GM23338 (cell line): ENCODE data around the gene CCDC174. TPM values are rescaled to one million over a fixed set of nuclear protein-coding genes. Genes with fewer than 3 reads are reported as not detected.

Experiments used
- ATAC-seq: fragments of 200-7000 bp; cut with Tn5 transposase; 3 replicates; pipeline ENCODE4 v1.9.1; 2020
- DNase-seq: peaks from one replicate; pipeline ENCODE4 v3.0.0-alpha.2; 2015; ENCODE audit warnings: low spot score
- H2AFZ ChIP-seq: fragments of 200-600 bp; sonication (generic); 2 replicates; pipeline ENCODE4 v1.8.0; 2016; ENCODE audit warnings: antibody characterized with exemption, mild to moderate bottlenecking, moderate library complexity
- H3F3A ChIP-seq: fragments of 200-600 bp; sonication (generic); replicated peaks from 2 replicates; pipeline ENCODE4 v1.8.0; 2017; ENCODE audit warnings: antibody characterized with exemption, mixed run types, low read depth
- H3K27ac ChIP-seq: fragments of 200-600 bp; sonication (generic); 2 replicates; pipeline ENCODE4 v1.6.1; 2016; ENCODE audit warnings: low read depth
- H3K27me3 ChIP-seq: fragments of 200-600 bp; sonication (generic); 2 replicates; pipeline ENCODE4 v1.8.0; 2016; ENCODE audit warnings: mild to moderate bottlenecking, mixed run types, moderate library complexity; ENCODE audit not compliant: insufficient read depth
- H3K36me3 ChIP-seq: fragments of 200-600 bp; sonication (generic); 2 replicates; pipeline ENCODE4 v1.8.0; 2016; ENCODE audit warnings: mild to moderate bottlenecking; ENCODE audit not compliant: insufficient read depth
- H3K4me1 ChIP-seq: fragments of 200-600 bp; sonication (generic); 2 replicates; pipeline ENCODE4 v1.8.0; 2016; ENCODE audit warnings: mild to moderate bottlenecking, moderate library complexity; ENCODE audit not compliant: insufficient read depth
- H3K4me2 ChIP-seq: fragments of 200-600 bp; sonication (generic); 2 replicates; pipeline ENCODE4 v1.7.1; 2017; ENCODE audit warnings: mixed run types
- H3K4me3 ChIP-seq: fragments of 200-600 bp; sonication (generic); 2 replicates; pipeline ENCODE4 v1.6.1; 2016; ENCODE audit warnings: mixed run types
- H3K79me2 ChIP-seq: fragments of 200-600 bp; sonication (generic); replicated peaks from 2 replicates; pipeline ENCODE4 v1.8.0; 2017; ENCODE audit warnings: mild to moderate bottlenecking; ENCODE audit not compliant: insufficient read depth
- H3K9me2 ChIP-seq: fragments of 200-600 bp; sonication (generic); 2 replicates; pipeline ENCODE4 v1.8.0; 2017; ENCODE audit not compliant: insufficient read depth
- H4K20me1 ChIP-seq: fragments of 200-600 bp; sonication (generic); replicated peaks from 2 replicates; pipeline ENCODE4 v1.8.0; 2017; ENCODE audit warnings: mild to moderate bottlenecking; ENCODE audit not compliant: insufficient read depth
- H3K27ac Mint-ChIP-seq: 2 replicates; pipeline ENCODE4 v1.8.0; 2020; ENCODE audit warnings: inconsistent platforms, mild to moderate bottlenecking, moderate library complexity, mixed read lengths
- H3K27me3 Mint-ChIP-seq: 3 replicates; pipeline ENCODE4 v1.8.0; 2022; ENCODE audit warnings: low read depth, mild to moderate bottlenecking, moderate library complexity, mixed read lengths, inconsistent platforms; ENCODE audit not compliant: insufficient read depth, poor library complexity
- H3K36me3 Mint-ChIP-seq: 3 replicates; pipeline ENCODE4 v1.8.0; 2021; ENCODE audit warnings: low read depth, mild to moderate bottlenecking, inconsistent platforms, moderate library complexity, mixed read lengths
- H3K4me1 Mint-ChIP-seq: 3 replicates; pipeline ENCODE4 v1.8.0; 2020; ENCODE audit warnings: mild to moderate bottlenecking, inconsistent platforms, mixed read lengths
- H3K4me3 Mint-ChIP-seq: 3 replicates; pipeline ENCODE4 v1.8.0; 2021; ENCODE audit warnings: moderate library complexity, mild to moderate bottlenecking, inconsistent platforms, mixed read lengths
- H3K9me3 Mint-ChIP-seq: 3 replicates; pipeline ENCODE4 v1.8.0; 2020; ENCODE audit warnings: moderate library complexity, mild to moderate bottlenecking, inconsistent platforms, mixed read lengths
- CREB1 ChIP-seq: fragments of 250-450 bp; sonication (Bioruptor Pico); IDR thresholded peaks from 2 replicates; pipeline ENCODE4 v1.5.0; 2020; ENCODE audit warnings: low read depth, mild to moderate bottlenecking, moderate library complexity
- EZH2 ChIP-seq: fragments of 200-600 bp; sonication (generic); IDR thresholded peaks from one replicate; pipeline ENCODE4 v1.8.0; 2017; ENCODE audit warnings: antibody characterized with exemption, mild to moderate bottlenecking, low read depth; ENCODE audit not compliant: unreplicated experiment
- EZH2phosphoT487 ChIP-seq: fragments of 200-600 bp; sonication (generic); IDR thresholded peaks from one replicate; pipeline ENCODE4 v1.8.1; 2018; ENCODE audit warnings: antibody characterized with exemption; ENCODE audit not compliant: unreplicated experiment
- JUNB ChIP-seq: IDR thresholded peaks from one replicate; pipeline ENCODE4 v1.6.1; 2016; ENCODE audit warnings: antibody characterized with exemption; ENCODE audit not compliant: unreplicated experiment
- NANOG ChIP-seq: IDR thresholded peaks from 2 replicates; pipeline ENCODE4 v1.6.1; 2016; ENCODE audit warnings: antibody characterized with exemption, borderline replicate concordance
- POLR2AphosphoS5 ChIP-seq: IDR thresholded peaks from 2 replicates; pipeline ENCODE4 v1.6.1; 2016; ENCODE audit warnings: antibody characterized with exemption, low read depth
- REST ChIP-seq: IDR thresholded peaks from one replicate; pipeline ENCODE4 v1.6.1; 2018; ENCODE audit warnings: antibody characterized with exemption; ENCODE audit not compliant: unreplicated experiment
- STAT1 ChIP-seq: IDR thresholded peaks from one replicate; pipeline ENCODE4 v1.6.1; 2016; ENCODE audit warnings: antibody characterized with exemption; ENCODE audit not compliant: unreplicated experiment
- ZNF114 ChIP-seq: fragments of 250-450 bp; sonication (Bioruptor Pico); IDR thresholded peaks from 2 replicates; pipeline ENCODE4 v1.5.0; 2020; ENCODE audit warnings: mild to moderate bottlenecking, moderate library complexity
- ZNF331 ChIP-seq: fragments of 250-450 bp; sonication (Bioruptor Pico); IDR thresholded peaks from 2 replicates; pipeline ENCODE4 v1.5.0; 2020; ENCODE audit warnings: low read depth, mild to moderate bottlenecking, moderate library complexity
- ZNF462 ChIP-seq: fragments of 250-450 bp; sonication (Bioruptor Pico); IDR thresholded peaks from 2 replicates; pipeline ENCODE4 v1.5.0; 2020; ENCODE audit warnings: mild to moderate bottlenecking, moderate library complexity
- polyA plus RNA-seq: library from polyadenylated mRNA; unstranded; fragments of >200 nt; fragmentation: Nextera tagmentation; extraction: Ambion mirVana; gene quantifications from 2 replicates; pipeline ENCODE4 v1.2.1, GENCODE V29; 2016
- total RNA-seq: library from RNA; depleted of rRNA; stranded (reverse); fragments of >200 nt; shearing (Covaris generic); gene quantifications from 2 replicates; pipeline ENCODE4 v1.2.3, GENCODE V29; 2014
- TF ChIP-seq, protein P1 (sequence below), 2 experiments: fragments of 200-600 bp in 1 of 2; sonication (generic) in 1 of 2; conservative IDR thresholded peaks; 2 replicates each; pipeline versions ENCODE4 v1.5.1 to v1.6.1; 2016 to 2017; ENCODE audit warnings: antibody characterized with exemption in 2 of 2, low read depth in 2 of 2, mild to moderate bottlenecking in 2 of 2, moderate library complexity in 1 of 2
- TF ChIP-seq, protein P2 (sequence below): IDR thresholded peaks from 2 replicates; pipeline ENCODE4 v1.6.1; 2016; ENCODE audit warnings: antibody characterized with exemption

Gene CCDC174
- total and polyA plus RNA-seq, 2 experiments from 2014 or later: 11.2 to 46.3 TPM

GRCh38 chr3:14684447-14684846 lies 32.9 kb downstream of the CCDC174 start:
- no peak overlapping the region for H2AFZ ChIP-seq
- H3K27ac ChIP-seq: no peak overlapping the region
- DNase-seq (no peak), ATAC-seq (no peak)
- H3K27ac Mint-ChIP-seq: no peak overlapping the region
- no peaks in the 10 kb centered on the region for H4K20me1 ChIP-seq
- H3K27me3 Mint-ChIP-seq: peaks cover 2% of the 10 kb centered on the region
- no peaks in the 10 kb centered on the region for H3K4me1 Mint-ChIP-seq
- no peak for TF ChIP-seq ZNF462 (CRISPR knock-in tag)
- TF ChIP-seq CREB1: no peak
- TF ChIP-seq ZNF331 (CRISPR knock-in tag): no peak
- TF ChIP-seq, protein P1, sequence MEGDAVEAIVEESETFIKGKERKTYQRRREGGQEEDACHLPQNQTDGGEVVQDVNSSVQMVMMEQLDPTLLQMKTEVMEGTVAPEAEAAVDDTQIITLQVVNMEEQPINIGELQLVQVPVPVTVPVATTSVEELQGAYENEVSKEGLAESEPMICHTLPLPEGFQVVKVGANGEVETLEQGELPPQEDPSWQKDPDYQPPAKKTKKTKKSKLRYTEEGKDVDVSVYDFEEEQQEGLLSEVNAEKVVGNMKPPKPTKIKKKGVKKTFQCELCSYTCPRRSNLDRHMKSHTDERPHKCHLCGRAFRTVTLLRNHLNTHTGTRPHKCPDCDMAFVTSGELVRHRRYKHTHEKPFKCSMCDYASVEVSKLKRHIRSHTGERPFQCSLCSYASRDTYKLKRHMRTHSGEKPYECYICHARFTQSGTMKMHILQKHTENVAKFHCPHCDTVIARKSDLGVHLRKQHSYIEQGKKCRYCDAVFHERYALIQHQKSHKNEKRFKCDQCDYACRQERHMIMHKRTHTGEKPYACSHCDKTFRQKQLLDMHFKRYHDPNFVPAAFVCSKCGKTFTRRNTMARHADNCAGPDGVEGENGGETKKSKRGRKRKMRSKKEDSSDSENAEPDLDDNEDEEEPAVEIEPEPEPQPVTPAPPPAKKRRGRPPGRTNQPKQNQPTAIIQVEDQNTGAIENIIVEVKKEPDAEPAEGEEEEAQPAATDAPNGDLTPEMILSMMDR (conservative IDR thresholded peaks at IDR 0.05; ENCODE audit: low read depth in 2 of 2): no peak
- TF ChIP-seq STAT1: no peak
- no peak for TF ChIP-seq ZNF114 (CRISPR knock-in tag)
- TF ChIP-seq NANOG: no peak
- TF ChIP-seq, protein P2, sequence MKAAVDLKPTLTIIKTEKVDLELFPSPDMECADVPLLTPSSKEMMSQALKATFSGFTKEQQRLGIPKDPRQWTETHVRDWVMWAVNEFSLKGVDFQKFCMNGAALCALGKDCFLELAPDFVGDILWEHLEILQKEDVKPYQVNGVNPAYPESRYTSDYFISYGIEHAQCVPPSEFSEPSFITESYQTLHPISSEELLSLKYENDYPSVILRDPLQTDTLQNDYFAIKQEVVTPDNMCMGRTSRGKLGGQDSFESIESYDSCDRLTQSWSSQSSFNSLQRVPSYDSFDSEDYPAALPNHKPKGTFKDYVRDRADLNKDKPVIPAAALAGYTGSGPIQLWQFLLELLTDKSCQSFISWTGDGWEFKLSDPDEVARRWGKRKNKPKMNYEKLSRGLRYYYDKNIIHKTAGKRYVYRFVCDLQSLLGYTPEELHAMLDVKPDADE: no peak
- TF ChIP-seq POLR2AphosphoS5: no peak
- TF ChIP-seq JUNB: no peak
- TF ChIP-seq EZH2phosphoT487: no peak
- TF ChIP-seq EZH2: no peak
- TF ChIP-seq REST: no peak
- no peaks in the 10 kb centered on the region for H3K9me2 ChIP-seq
- H3K9me3 Mint-ChIP-seq: peaks cover 10% of the 10 kb centered on the region
- no peak overlapping the region for H3K4me3 ChIP-seq
- no peaks in the 10 kb centered on the region for H3F3A ChIP-seq
- peaks cover 4% of the 10 kb centered on the region; the same call in 1 of the 3 replicates for H3K36me3 Mint-ChIP-seq
- no peak overlapping the region for H3K4me2 ChIP-seq
- no peak overlapping the region for H3K4me3 Mint-ChIP-seq
- no peaks in the 10 kb centered on the region for H3K4me1 ChIP-seq
- H3K36me3 ChIP-seq: no peaks in the 10 kb centered on the region
- H3K27me3 ChIP-seq: no peaks in the 10 kb centered on the region
- H3K79me2 ChIP-seq: no peaks in the 10 kb centered on the region
